SK-N-SH (cell line): ENCODE measurements around the gene RHBDF2.

Source experiments
- CTCF ChIP-seq: fragments of 200-600 bp; sonication (generic); IDR thresholded peaks from 2 replicates; pipeline ENCODE4 v1.6.1; 2017; ENCODE audit warnings: antibody characterized with exemption, mild to moderate bottlenecking, moderate library complexity
- EP300 ChIP-seq, 2 experiments: IDR thresholded peaks; 2 replicates each; pipeline versions ENCODE4 v1.4.0 to v1.6.1; 2012; ENCODE audit warnings: borderline replicate concordance in 1 of 2, low read depth in 1 of 2, low read length in 1 of 2
- EZH2phosphoT487 ChIP-seq: fragments of 200-600 bp; sonication (generic); IDR thresholded peaks from 2 replicates; pipeline ENCODE4 v1.6.1; 2017; ENCODE audit warnings: low read depth, mixed run types, mild to moderate bottlenecking, antibody characterized with exemption, moderate library complexity, borderline replicate concordance
- FOXJ3 ChIP-seq: sonication (generic); formaldehyde crosslinking; IDR thresholded peaks from 2 replicates; pipeline ENCODE4 v1.5.1; 2020; ENCODE audit warnings: mild to moderate bottlenecking, missing genetic modification reagents
- GATA2 ChIP-seq: sonication (generic); formaldehyde crosslinking; IDR thresholded peaks from 2 replicates; pipeline ENCODE4 v1.5.0; 2020; ENCODE audit warnings: mild to moderate bottlenecking, missing genetic modification reagents
- MAX ChIP-seq: IDR thresholded peaks from 2 replicates; pipeline ENCODE4 v1.4.0; 2012; ENCODE audit warnings: low read depth
- POLR2AphosphoS5 ChIP-seq: IDR thresholded peaks from 2 replicates; pipeline ENCODE4 v1.6.1; 2012; ENCODE audit warnings: low read depth, low read length
- RAD21 ChIP-seq: IDR thresholded peaks from 2 replicates; pipeline ENCODE4 v1.6.1; 2012; ENCODE audit warnings: mild to moderate bottlenecking, low read length
- REST ChIP-seq: IDR thresholded peaks from 2 replicates; pipeline ENCODE4 v1.6.1; 2012; ENCODE audit warnings: mild to moderate bottlenecking, low read depth, low read length, moderate library complexity
- RFX5 ChIP-seq: IDR thresholded peaks from 2 replicates; pipeline ENCODE4 v1.6.1; 2012; ENCODE audit warnings: mild to moderate bottlenecking, improper control_type of control experiment, low read length
- SMC3 ChIP-seq: IDR thresholded peaks from 2 replicates; pipeline ENCODE4 v1.6.1; 2012; ENCODE audit warnings: low read depth, low read length, improper control_type of control experiment
- TAF1 ChIP-seq: IDR thresholded peaks from 2 replicates; pipeline ENCODE4 v1.6.1; 2012; ENCODE audit warnings: low read depth, mild to moderate bottlenecking, low read length, moderate library complexity, borderline replicate concordance
- USF2 ChIP-seq: fragments of 150-350 bp; IDR thresholded peaks from 2 replicates; pipeline ENCODE4 v1.6.1; 2017; ENCODE audit warnings: antibody characterized with exemption, low read length, low read depth, borderline replicate concordance
- YY1 ChIP-seq: IDR thresholded peaks from 2 replicates; pipeline ENCODE4 v1.4.0; 2012; ENCODE audit warnings: low read depth, mild to moderate bottlenecking

- TF ChIP-seq MAX = no peak
- TF ChIP-seq CTCF = no peak
- no peak for TF ChIP-seq GATA2 (CRISPR knock-in tag)
- no peak for TF ChIP-seq YY1
- TF ChIP-seq REST = no peak
- TF ChIP-seq EZH2phosphoT487 = no peak
- TF ChIP-seq RFX5 = no peak
- no peak for TF ChIP-seq EP300 (IDR thresholded peaks at IDR 0.05; ENCODE audit: borderline replicate concordance in 1 of 2, low read depth in 1 of 2, low read length in 1 of 2)
- TF ChIP-seq USF2 = no peak
- TF ChIP-seq POLR2AphosphoS5 = no peak
- TF ChIP-seq RAD21 = no peak
- no peak for TF ChIP-seq TAF1
- no peak for TF ChIP-seq FOXJ3
- TF ChIP-seq SMC3 = no peak
Measured at GRCh38 chr17:76487451-76488192, 13.6 kb downstream of the RHBDF2 start.
